Activated T-helper 1 cell treated with anti-CD3 and anti-CD28 coated beads, Interleukin-2, amount 50 U/mL, for 16 hours (primary cell): ENCODE data around the gene UCHL3.

Experiments
- DNase-seq, 2 donors: peaks; one replicate each; pipeline ENCODE4 v3.0.0-alpha.2; 2020; ENCODE audit warnings: low read depth in 1 of 2, low spot score in 1 of 2

The UCHL3 gene

DNA sequence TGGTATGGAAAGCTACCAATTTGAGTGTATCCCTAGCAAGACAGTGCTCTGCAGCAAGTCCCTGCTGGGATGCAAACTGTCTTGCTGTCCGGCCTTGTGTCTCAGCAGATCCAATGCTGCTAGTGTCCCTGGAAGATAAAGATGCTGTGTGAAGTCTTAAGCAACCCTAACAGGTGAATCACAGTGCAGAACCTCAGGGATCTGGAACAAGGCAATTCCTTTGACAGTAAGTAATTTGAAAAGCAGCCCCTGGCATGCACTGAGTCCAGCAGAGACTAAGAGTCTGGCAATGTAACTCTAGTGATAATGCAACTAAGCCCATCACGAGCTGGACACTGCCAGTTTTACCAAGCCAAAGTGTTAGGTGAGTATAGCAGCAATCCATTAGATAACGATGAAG is 1.7 kb upstream of the UCHL3 start:
- DNase-seq = no peak

- no peak for DNase-seq
Observed at GRCh38 chr13:75550159-75550567, 572 bp downstream of the UCHL3 start.

GRCh38 chr13:75554464-75554863 is 4.9 kb downstream of the UCHL3 start:
- no peak for DNase-seq

- DNase-seq = no peak
Observed at GRCh38 chr13:75554981-75555380, 5.4 kb downstream of the UCHL3 start.

GRCh38 chr13:75555836-75556235 is 6.2 kb downstream of the UCHL3 start:
- DNase-seq = no peak

DNA sequence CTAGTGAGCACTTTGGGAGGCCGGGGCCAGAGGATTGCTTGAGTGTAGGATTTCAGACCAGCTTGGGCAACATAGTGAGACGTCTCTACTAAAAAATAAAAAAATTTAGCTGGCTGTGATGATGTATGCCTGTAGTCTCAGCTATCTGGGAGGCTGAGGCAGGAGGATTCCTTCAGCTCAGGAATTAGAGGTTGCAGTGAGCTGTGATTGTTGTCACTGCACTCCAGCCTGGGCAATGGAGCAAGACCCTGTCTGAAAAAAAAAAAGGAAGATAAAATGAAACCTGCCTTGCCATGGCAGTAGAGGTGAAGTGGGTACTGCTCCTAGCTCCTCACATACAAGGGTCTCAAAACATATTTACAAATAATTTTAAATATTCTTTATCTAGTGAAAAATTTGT is 7.4 kb downstream of the UCHL3 start:
- DNase-seq = no peak

- no peak for DNase-seq
Observed at GRCh38 chr13:75558145-75558840, 8.7 kb downstream of the UCHL3 start.

- DNase-seq = no peak
Observed at GRCh38 chr13:75566658-75567057, 17.1 kb downstream of the UCHL3 start.

DNA sequence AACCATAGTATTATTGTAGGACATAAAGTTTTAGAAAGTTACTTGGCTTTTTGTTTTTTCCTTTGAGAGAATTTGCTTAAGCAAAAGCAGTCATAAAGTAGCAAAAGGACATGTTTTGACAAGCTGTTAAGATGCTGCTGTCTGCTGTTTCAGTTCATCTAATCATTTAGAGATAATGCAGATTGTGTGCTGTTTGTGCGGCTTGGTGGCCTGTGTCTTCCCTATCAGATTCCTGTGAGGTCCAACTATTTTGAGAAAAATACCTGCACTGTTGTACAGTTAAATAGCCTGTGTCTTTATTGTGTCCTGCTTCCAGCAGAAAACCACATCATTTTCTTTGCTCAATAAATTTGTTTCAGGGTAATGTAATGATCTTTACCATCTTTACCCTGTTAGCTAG is 20.0 kb downstream of the UCHL3 start:
- no peak for DNase-seq

GRCh38 chr13:75579529-75579928 is 29.9 kb downstream of the UCHL3 start:
- no peak for DNase-seq

DNA sequence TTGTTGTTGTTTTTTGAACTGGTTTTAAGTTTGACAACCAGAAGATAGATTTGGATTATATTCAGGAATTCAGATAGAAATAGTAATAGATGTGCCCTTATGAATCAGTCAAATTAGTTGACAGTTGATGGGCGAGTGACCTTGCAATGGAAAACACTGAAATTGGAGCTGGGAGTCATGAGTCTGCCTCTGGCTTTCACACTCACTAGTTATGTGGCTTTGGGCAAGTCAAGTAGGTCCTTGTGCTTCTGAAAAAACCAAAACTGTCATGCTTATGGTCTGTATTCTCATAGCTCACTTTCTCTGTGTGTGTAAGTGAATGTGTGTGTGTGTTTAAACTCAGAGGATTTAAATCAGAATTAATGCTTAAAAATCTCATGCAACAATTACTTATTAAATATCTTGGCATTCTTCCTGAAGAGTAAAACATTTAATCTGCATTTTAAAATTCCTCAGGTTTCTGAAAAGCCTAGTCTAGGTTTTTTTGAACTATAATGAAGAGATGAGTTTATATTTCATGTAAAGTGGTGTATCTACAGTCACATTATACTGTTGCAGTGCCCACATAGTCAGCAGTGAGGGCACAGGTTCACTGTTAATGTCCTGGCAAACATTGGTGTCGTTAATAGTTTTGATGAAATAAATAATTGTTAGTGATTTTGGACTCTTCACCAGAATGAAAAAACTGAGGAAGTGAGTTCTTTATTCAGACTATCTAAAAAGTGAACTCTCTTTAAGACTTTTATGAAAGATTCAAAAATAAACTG is 32.5 kb downstream of the UCHL3 start:
- DNase-seq = no peak

DNA sequence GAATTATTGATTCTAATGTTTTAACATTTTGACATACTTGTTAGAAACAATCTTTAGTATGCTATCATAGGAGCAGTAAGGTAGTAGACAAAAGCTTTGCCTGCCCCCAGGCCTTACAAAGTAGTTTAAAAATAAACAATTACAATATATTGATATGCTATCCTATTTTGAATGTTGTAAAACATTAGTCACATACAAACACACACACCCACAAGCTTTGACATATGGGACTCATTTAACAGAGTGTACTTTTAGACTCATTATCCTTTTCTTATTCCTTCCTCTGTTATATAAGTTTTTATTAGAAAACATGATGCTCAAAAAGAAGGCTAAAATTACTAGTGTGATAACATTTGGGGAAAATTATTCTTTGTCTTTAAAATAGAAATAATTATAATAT is 33.5 kb downstream of the UCHL3 start:
- DNase-seq = no peak

GRCh38 chr13:75585153-75585552 is 35.6 kb downstream of the UCHL3 start:
- no peak for DNase-seq

DNA sequence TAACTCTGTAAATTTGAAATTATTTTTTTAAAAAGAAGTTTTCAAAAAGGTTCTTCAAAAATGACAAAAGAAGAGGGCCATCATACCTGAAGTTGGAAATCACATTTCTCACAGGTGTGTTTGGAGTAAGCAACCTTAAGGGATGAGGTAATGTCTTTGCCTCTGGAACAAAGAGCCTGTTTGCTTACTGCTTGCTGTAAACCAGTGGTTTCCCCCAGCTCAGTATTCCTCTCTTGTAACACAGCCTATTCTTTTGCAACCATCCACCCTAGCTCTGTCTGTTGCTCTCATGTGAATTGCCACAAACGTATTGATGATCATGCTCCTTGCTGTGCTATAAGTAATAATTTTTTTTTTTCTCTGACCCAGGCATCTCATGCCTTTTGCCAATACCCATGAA is 38.1 kb downstream of the UCHL3 start:
- DNase-seq = no peak

DNA sequence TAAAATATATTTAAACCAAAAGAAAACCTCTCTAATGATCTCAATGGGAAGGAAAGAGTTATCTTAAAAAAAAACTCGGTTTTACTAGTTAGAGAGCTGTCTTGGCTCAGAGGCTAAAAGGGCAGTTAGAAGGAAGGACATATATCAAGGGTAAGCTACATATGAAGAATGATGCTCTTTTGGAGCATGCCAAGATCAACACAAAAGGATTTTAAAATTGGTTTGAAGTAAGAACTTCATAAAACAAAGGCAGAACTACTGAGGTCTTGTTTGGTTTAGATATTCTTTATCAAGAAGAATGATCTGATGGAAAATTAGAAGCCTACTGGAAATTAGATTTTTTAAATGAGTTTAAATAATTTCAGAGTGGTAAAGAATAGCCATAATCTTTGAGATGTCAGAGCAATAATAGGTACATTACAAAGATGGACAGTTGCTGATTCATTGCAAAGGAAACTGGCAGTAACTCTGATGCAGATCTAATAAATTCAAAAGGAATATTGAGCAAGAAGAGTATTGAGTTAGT is 47.1 kb downstream of the UCHL3 start:
- no peak for DNase-seq

DNA sequence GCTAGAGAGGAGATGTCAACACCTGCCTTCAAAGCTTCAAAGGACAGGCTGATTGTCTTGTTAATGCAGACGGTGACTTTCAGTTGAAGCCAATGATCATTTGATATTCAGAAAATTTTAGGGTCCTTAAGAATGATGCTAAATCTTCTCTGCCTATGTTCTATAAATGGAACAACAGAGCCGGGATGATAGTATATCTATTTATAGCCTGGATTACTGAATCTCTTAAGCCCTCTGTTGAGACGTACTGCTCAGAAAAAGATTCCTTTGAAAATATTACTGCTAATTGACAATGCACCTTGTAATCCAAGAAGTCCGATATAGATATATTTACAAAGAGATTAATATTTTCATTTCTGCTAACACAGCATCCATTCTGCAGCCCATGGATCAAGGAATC is 50.8 kb downstream of the UCHL3 start:
- no peak for DNase-seq

- DNase-seq = no peak
Observed at GRCh38 chr13:75603038-75603437, 53.4 kb downstream of the UCHL3 start.

GRCh38 chr13:75607447-75607846 is 57.9 kb downstream of the UCHL3 start:
- DNase-seq = no peak

GRCh38 chr13:75610466-75610865 is 60.9 kb downstream of the UCHL3 start:
- no peak for DNase-seq

DNA sequence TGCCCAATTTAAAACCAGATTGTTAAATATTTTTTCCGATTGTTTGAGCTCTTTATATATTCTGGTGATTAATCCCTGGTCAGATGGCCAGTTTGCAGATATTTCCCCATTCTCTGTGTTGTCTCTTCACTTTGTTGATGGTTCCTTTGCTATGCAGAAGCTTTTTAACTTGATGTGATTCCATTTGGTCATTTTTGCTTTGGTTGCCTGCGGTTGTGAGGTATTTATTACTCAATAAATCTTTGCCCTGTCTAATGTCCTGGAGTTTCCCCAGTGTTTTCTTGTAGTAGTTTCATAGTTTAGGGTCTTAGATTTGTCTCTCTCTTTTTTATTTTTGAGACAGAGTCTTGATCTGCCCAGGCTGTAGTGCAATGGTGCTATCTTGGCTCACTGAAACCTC is 62.8 kb downstream of the UCHL3 start:
- DNase-seq = no peak

GRCh38 chr13:75617230-75617629 is 67.6 kb downstream of the UCHL3 start:
- DNase-seq = no peak

DNA sequence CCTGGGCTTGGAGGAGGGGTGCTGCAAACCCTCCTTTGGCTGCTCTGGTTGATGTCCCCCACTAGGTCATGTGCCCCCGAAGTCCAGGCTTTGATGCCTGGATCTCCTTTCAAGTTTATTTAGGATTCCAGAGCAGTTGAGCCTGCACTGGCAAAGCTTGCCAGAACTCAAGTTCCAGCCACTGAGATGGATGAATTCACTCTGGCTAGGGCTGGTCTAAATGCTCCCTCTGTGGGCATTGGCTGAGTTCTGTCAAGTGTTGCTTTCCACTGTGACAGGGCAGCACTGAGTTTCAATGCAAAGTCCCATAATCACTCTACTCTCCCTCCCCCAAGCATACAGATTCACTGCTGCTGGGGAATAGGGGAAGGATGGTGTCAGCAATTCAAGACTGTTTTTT is 68.7 kb downstream of the UCHL3 start:
- no peak for DNase-seq

- DNase-seq = no peak
Observed at GRCh38 chr13:75620020-75620419, 70.4 kb downstream of the UCHL3 start.
